Measurements from ENCODE around the gene JAKMIP3.

- no peak for TF ChIP-seq HDGF (IDR thresholded peaks at IDR 0.05)
- no peak for TF ChIP-seq ZBTB33 (IDR thresholded peaks at IDR 0.05)
- no peak for TF ChIP-seq POLR2A (IDR thresholded peaks at IDR 0.05; ENCODE audit: low read depth, low read length)
- TF ChIP-seq CHD4 (IDR thresholded peaks at IDR 0.05) = no peak
- TF ChIP-seq SPI1 (IDR thresholded peaks at IDR 0.05; ENCODE audit: borderline replicate concordance, insufficient read depth, low read depth, low read length) = no peak
These were observed 42.5 kb upstream of the JAKMIP3 start for GRCh38 chr10:132023092-132023811.

Measured in GM12878 (cell line).